ENCODE measurements around the gene NOP9.

NOP9 gene

GRCh38 chr14:24331731-24332267 lies 32.1 kb downstream of the NOP9 start:
- no peak for DNase-seq (ENCODE audit: low read depth)
- no peak for TF ChIP-seq CTCF (IDR thresholded peaks at IDR 0.05; ENCODE audit: control insufficient read depth, insufficient read depth, low read depth, low read length, missing control alignments)
- H3K4me3 ChIP-seq (ENCODE audit: control insufficient read depth, low read depth, low read length): no peak overlapping the region

GRCh38 chr14:24332268-24332993 lies 32.8 kb downstream of the NOP9 start:
- DNase-seq (ENCODE audit: low read depth): no peak
- H3K4me3 ChIP-seq (ENCODE audit: control insufficient read depth, low read depth, low read length): no peak overlapping the region
- peak; percentile 77 for TF ChIP-seq CTCF (IDR thresholded peaks at IDR 0.05; ENCODE audit: control insufficient read depth, insufficient read depth, low read depth, low read length, missing control alignments)

GRCh38 chr14:24334431-24335291 lies 35.0 kb downstream of the NOP9 start, which contains the start of gene ADCY4:
TSS of gene ADCY4 (minus strand) at chr14:24335071. CDS start at chr14:24334652, 419 bp downstream.
- no peak for DNase-seq (ENCODE audit: low read depth)
- TF ChIP-seq CTCF (IDR thresholded peaks at IDR 0.05; ENCODE audit: control insufficient read depth, insufficient read depth, low read depth, low read length, missing control alignments): no peak
- peak within 1 kb of the TSS; percentile 49 for H3K4me3 ChIP-seq (ENCODE audit: control insufficient read depth, low read depth, low read length)

GRCh38 chr14:24335461-24336171 lies 36.0 kb downstream of the NOP9 start:
- DNase-seq (ENCODE audit: low read depth): no peak
- H3K4me3 ChIP-seq (ENCODE audit: control insufficient read depth, low read depth, low read length): no peak overlapping the region

GRCh38 chr14:24337144-24337823 lies 37.6 kb downstream of the NOP9 start:
- no peak for TF ChIP-seq CTCF (IDR thresholded peaks at IDR 0.05; ENCODE audit: control insufficient read depth, insufficient read depth, low read depth, low read length, missing control alignments)
- no peak for DNase-seq (ENCODE audit: low read depth)
- H3K4me3 ChIP-seq (ENCODE audit: control insufficient read depth, low read depth, low read length): no peak overlapping the region

More at GRCh38 chr14:24335461-24336171, 36.0 kb downstream of the NOP9 start:
- no peak for TF ChIP-seq CTCF (IDR thresholded peaks at IDR 0.05; ENCODE audit: control insufficient read depth, insufficient read depth, low read depth, low read length, missing control alignments)

GRCh38 chr14:24337824-24338175 lies 38.1 kb downstream of the NOP9 start:
- TF ChIP-seq CTCF (IDR thresholded peaks at IDR 0.05; ENCODE audit: control insufficient read depth, insufficient read depth, low read depth, low read length, missing control alignments): no peak

More at GRCh38 chr14:24337824-24338175, 38.1 kb downstream of the NOP9 start:
- H3K4me3 ChIP-seq (ENCODE audit: control insufficient read depth, low read depth, low read length): no peak overlapping the region
- DNase-seq (ENCODE audit: low read depth): no peak

Data from AG09309 (cell line).